IPS-18c (cell line): ENCODE measurements around the gene C10orf143.

Experiments
- H3K4me3 ChIP-seq: 2 replicates; pipeline ENCODE4 v1.7.0; 2013; ENCODE audit warnings: low read depth, mild to moderate bottlenecking, low read length, moderate library complexity; ENCODE audit not compliant: insufficient read depth
- H3K9me3 ChIP-seq: one replicate; pipeline ENCODE4 v1.6.1; 2013; ENCODE audit warnings: mild to moderate bottlenecking, low read length, moderate library complexity; ENCODE audit not compliant: control insufficient read depth, insufficient read depth

Gene C10orf143

GRCh38 chr10:130110246-130111112 is at the start of gene C10orf143:
Gene C10orf143, minus strand, starts transcription at chr10:130110830. Its CDS starts 58 bp downstream, at chr10:130110772.
- peak within 1 kb of the TSS; percentile 60 for H3K4me3 ChIP-seq
- no peaks in the 10 kb centered on the region for H3K9me3 ChIP-seq

GRCh38 chr10:130159192-130159794 is 48.7 kb upstream of the C10orf143 start:
- Histone ChIP-seq H3K4me3 (no peak overlapping the region), H3K9me3 (no peaks in the 10 kb centered on the region)

DNA sequence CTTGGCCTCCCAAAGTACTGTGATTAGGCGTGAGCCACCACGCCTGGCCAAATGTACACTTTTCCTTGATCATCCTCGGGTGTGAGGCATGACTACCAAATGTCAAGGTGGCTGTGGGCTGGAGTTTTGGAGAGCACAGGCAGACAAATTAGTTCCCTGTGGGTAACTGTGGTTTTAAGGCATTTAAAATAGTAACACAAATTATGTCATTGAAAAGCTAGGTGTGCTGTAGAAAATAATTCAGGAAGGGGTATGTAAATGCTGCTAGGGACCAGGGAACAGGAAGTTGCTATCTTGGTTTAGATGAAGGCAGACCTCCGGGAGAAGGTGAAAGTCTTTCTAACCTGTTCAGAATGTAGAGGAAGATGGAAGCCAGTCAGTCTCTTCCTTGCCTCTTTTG is 35.4 kb upstream of the C10orf143 start:
- H3K4me3 ChIP-seq = no peak overlapping the region
- H3K9me3 ChIP-seq = no peaks in the 10 kb centered on the region

DNA sequence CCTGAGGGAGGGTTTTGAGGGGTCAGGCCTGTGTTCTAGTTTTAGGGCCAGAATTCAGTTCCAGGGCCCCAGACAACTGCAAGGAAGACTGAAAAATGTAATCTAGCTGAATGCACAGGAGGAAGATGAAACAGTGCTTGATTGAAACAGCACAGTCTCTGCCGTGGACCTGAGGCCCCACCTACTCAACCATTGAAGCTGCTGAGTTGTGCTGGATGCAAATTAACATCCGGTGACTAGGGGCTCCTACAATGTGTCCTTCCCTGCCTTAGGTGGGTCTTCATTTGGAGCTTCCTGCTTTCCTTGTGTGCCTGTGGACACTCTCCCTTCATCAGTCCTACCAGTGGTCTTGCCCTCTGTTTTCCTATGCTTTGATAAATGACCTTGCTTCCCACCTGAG is 31.2 kb upstream of the C10orf143 start:
- Histone ChIP-seq H3K4me3 (no peak overlapping the region), H3K9me3 (no peaks in the 10 kb centered on the region)

DNA sequence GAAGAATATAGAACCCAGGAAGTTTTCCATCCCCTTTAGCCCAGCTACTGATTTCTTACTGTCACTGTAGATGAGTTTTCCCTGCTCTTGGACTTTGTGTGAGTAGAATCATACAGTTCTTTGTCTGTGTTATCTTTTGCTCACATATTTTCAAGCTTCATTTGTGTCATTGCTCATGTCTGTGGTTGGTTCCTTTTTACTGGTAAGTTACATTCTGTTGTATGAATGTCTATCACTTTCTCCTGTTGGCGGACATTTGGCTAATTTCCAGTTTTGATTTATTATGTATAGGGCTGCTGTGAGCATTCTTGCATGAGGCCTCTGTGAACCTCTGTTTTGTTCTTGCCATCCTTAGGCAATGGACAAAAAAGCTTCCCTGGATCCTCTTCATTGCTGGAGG is 30.8 kb upstream of the C10orf143 start:
- no peaks in the 10 kb centered on the region for H3K9me3 ChIP-seq
- no peak overlapping the region for H3K4me3 ChIP-seq

GRCh38 chr10:130141038-130141437 is 30.4 kb upstream of the C10orf143 start:
- Histone ChIP-seq H3K9me3 (no peaks in the 10 kb centered on the region), H3K4me3 (no peak overlapping the region)

DNA sequence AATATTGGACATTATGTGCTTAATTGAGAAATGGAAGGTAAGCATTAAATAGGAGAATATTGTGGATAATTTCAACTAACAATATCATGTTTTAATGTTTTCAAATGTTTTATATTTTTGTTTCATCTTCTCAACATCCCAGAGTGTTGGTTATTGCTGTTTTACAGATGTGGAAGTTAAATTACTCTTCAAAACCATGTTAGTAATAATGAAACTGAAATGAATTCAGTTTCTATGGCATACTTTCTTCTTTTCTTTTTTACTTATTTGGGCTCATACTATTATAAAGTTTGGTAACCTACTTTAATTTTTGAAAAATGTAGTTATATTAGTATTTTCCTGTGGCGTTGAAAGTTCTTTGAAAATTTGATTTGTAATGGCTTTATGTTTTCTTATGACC is 29.8 kb upstream of the C10orf143 start:
- no peak overlapping the region for H3K4me3 ChIP-seq
- H3K9me3 ChIP-seq = no peaks in the 10 kb centered on the region

- Histone ChIP-seq H3K4me3 (no peak overlapping the region; the same call in 1 of the 2 replicates), H3K9me3 (no peaks in the 10 kb centered on the region)
Observed at GRCh38 chr10:130138479-130138866, 27.8 kb upstream of the C10orf143 start.

GRCh38 chr10:130137659-130138478 is 27.2 kb upstream of the C10orf143 start:
- H3K9me3 ChIP-seq = no peaks in the 10 kb centered on the region
- peak overlapping the region; percentile 94; the same call in 1 of the 2 replicates for H3K4me3 ChIP-seq

DNA sequence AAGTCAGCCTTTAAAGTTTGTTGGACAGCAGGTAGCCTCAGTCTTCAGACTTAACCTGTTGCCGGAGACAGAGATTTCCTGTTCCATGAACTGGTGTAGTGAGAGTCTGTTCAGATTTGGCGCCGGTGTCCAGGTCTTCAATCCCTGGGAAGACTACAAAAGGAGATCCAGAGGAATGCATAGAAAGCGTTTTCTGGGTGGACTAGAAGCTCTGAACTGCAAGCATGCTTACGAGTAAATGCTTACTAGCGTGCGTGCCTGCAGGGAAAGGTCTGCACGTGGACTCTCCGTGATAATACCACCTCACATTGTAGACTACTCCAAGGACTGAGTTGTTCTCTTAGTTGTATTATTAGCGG is 26.4 kb upstream of the C10orf143 start:
- peak overlapping the region; percentile 94 for H3K4me3 ChIP-seq
- no peaks in the 10 kb centered on the region for H3K9me3 ChIP-seq

- Histone ChIP-seq H3K4me3 (peak within 1 kb of the TSS; percentile 94), H3K9me3 (no peaks in the 10 kb centered on the region)
Observed at GRCh38 chr10:130136226-130137089, 25.8 kb upstream of the C10orf143 start, which contains the start of gene GLRX3. Gene GLRX3, plus strand, starts transcription at chr10:130136391. Its CDS starts 30 bp downstream, at chr10:130136421.

- Histone ChIP-seq H3K9me3 (no peaks in the 10 kb centered on the region), H3K4me3 (peak overlapping the region; percentile 94)
Observed at GRCh38 chr10:130135676-130136225, 25.1 kb upstream of the C10orf143 start.

GRCh38 chr10:130128922-130129321 is 18.3 kb upstream of the C10orf143 start:
- Histone ChIP-seq H3K9me3 (no peaks in the 10 kb centered on the region), H3K4me3 (no peak overlapping the region)

- no peaks in the 10 kb centered on the region for H3K9me3 ChIP-seq
- H3K4me3 ChIP-seq = no peak overlapping the region
Observed at GRCh38 chr10:130128062-130128781, 17.6 kb upstream of the C10orf143 start.

DNA sequence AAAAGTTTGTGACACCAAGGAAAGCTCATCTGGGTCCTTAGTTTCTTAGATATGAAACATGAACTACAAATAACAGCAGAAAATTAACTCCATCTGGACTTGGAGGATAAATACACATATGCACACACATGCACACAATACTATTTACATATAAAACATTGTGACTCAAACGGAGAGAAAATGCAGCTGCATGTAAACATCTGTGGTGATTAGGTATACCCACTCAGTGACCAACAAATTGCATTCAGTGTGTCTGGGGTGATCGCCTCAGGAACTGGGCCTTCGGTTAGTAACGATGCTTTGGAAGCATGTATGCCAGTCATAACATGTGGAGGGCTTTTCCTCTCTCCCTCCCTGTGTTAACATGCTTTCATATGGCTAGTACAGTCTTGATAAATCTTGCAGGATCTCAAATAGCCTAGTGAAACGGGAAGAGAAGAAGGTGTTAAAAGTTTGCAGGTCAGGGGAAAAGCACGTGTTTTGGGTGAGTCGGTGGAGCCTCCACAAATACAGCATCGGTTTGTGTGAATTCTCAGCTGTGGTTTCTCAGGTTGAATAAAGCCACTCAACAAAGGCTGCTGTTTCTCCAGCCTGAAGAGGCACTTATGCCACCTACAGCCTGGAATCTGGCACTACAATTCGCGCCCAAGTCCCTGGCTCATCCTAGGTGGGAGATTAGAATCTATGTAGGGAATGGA is 16.9 kb upstream of the C10orf143 start:
- Histone ChIP-seq H3K9me3 (no peaks in the 10 kb centered on the region), H3K4me3 (no peak overlapping the region)
